OCI-LY1 (cell line): ENCODE measurements around the gene TCIRG1.
A peak's percentile ranks its signal among the peaks of the same experiment; 100 is the strongest.

ENCODE experiments used
- H2AFZ ChIP-seq: fragments of 200-600 bp; sonication (generic), shearing (Covaris generic); 2 replicates; pipeline ENCODE4 v1.6.0; 2014; ENCODE audit warnings: antibody characterized with exemption, mild to moderate bottlenecking, low read length
- H3F3A ChIP-seq: fragments of 200-600 bp; sonication (generic), shearing (Covaris generic); 2 replicates; pipeline ENCODE4 v1.6.0; 2014; ENCODE audit warnings: mild to moderate bottlenecking, antibody characterized with exemption, low read length, moderate library complexity; ENCODE audit not compliant: insufficient read depth
- H3K27ac ChIP-seq: fragments of 200-600 bp; sonication (generic); 2 replicates; pipeline ENCODE4 v1.5.1; 2014; ENCODE audit warnings: low read length, mixed run types, mild to moderate bottlenecking, low read depth; ENCODE audit not compliant: poor library complexity, severe bottlenecking
- H3K27me3 ChIP-seq: fragments of 200-600 bp; sonication (generic); 2 replicates; pipeline ENCODE4 v1.6.0; 2014; ENCODE audit warnings: antibody characterized with exemption, mild to moderate bottlenecking, low read length, moderate library complexity; ENCODE audit not compliant: insufficient read depth
- H3K36me3 ChIP-seq: fragments of 200-600 bp; sonication (generic); 2 replicates; pipeline ENCODE4 v1.6.1; 2014; ENCODE audit warnings: mild to moderate bottlenecking, antibody characterized with exemption, low read length, moderate library complexity, mixed read lengths; ENCODE audit not compliant: insufficient read depth
- H3K4me1 ChIP-seq: fragments of 200-600 bp; sonication (generic); 2 replicates; pipeline ENCODE4 v1.5.1; 2014; ENCODE audit warnings: mild to moderate bottlenecking, low read length, moderate library complexity; ENCODE audit not compliant: insufficient read depth, severe bottlenecking
- H3K4me2 ChIP-seq: fragments of 200-600 bp; sonication (generic), shearing (Covaris generic); 2 replicates; pipeline ENCODE4 v1.6.1; 2014; ENCODE audit warnings: low read length
- H3K4me3 ChIP-seq: fragments of 200-600 bp; sonication (generic); 2 replicates; pipeline ENCODE4 v1.5.1; 2014; ENCODE audit warnings: low read length, low read depth, mild to moderate bottlenecking, mixed read lengths; ENCODE audit not compliant: poor library complexity, severe bottlenecking
- H3K79me2 ChIP-seq: fragments of 200-600 bp; shearing (Covaris generic); 2 replicates; pipeline ENCODE4 v1.6.1; 2016; ENCODE audit warnings: mixed run types, low read length, mixed read lengths; ENCODE audit not compliant: insufficient read depth
- H3K9ac ChIP-seq: fragments of 200-600 bp; sonication (generic), shearing (Covaris generic); 2 replicates; pipeline ENCODE4 v1.6.1; 2014; ENCODE audit warnings: mild to moderate bottlenecking, low read length, mixed read lengths
- H3K9me2 ChIP-seq: fragments of 200-600 bp; sonication (generic), shearing (Covaris generic); 2 replicates; pipeline ENCODE4 v1.6.1; 2014; ENCODE audit warnings: low read depth, mild to moderate bottlenecking, low read length, mixed read lengths
- H3K9me3 ChIP-seq: fragments of 200-600 bp; shearing (Covaris generic); 2 replicates; pipeline ENCODE4 v1.6.1; 2014; ENCODE audit warnings: low read length, mixed read lengths
- H4K20me1 ChIP-seq: fragments of 200-600 bp; sonication (generic), shearing (Covaris generic); 2 replicates; pipeline ENCODE4 v1.6.0; 2016; ENCODE audit warnings: mild to moderate bottlenecking, low read length; ENCODE audit not compliant: insufficient read depth
- CTCF ChIP-seq: fragments of 200-600 bp; sonication (generic), shearing (Covaris generic); IDR thresholded peaks from 2 replicates; pipeline ENCODE4 v1.5.1; 2017; ENCODE audit warnings: mild to moderate bottlenecking, antibody characterized with exemption, low read length, moderate library complexity, mixed read lengths
- EZH2 ChIP-seq: fragments of 200-600 bp; sonication (generic), shearing (Covaris generic); IDR thresholded peaks from 2 replicates; pipeline ENCODE4 v1.8.0; 2017; ENCODE audit warnings: borderline replicate concordance, mixed run types, mild to moderate bottlenecking, antibody characterized with exemption, low read length, moderate library complexity, mixed read lengths

Gene TCIRG1

GRCh38 chr11:68036141-68036716 lies 2.6 kb upstream of the TCIRG1 start:
- Histone ChIP-seq H2AFZ (no peak overlapping the region), H3K27me3 (no peaks in the 10 kb centered on the region), H3K9ac (no peak overlapping the region), H3K4me1 (peaks cover 35% of the 10 kb centered on the region), H3K36me3 (peaks cover 24% of the 10 kb centered on the region; the same call in 1 of the 2 replicates), H3K4me2 (no peak overlapping the region), H3K9me3 (no peaks in the 10 kb centered on the region), H3F3A (no peaks in the 10 kb centered on the region), H4K20me1 (no peaks in the 10 kb centered on the region), H3K9me2 (no peaks in the 10 kb centered on the region), H3K79me2 (no peaks in the 10 kb centered on the region), H3K4me3 (no peak overlapping the region), H3K27ac (no peak overlapping the region)
- TF ChIP-seq EZH2 (no peak), CTCF (no peak)

- Histone ChIP-seq H3K4me1 (peaks cover 35% of the 10 kb centered on the region), H4K20me1 (no peaks in the 10 kb centered on the region), H3K4me3 (no peak overlapping the region), H3K79me2 (no peaks in the 10 kb centered on the region), H3K9me3 (no peaks in the 10 kb centered on the region), H3K9ac (no peak overlapping the region), H3F3A (no peaks in the 10 kb centered on the region), H3K36me3 (peaks cover 24% of the 10 kb centered on the region; the same call in 1 of the 2 replicates), H3K27ac (peak overlapping the region; percentile 70), H3K4me2 (no peak overlapping the region), H3K9me2 (no peaks in the 10 kb centered on the region), H3K27me3 (no peaks in the 10 kb centered on the region), H2AFZ (no peak overlapping the region)
- TF ChIP-seq EZH2: no peak
- TF ChIP-seq CTCF: no peak
Measured at GRCh38 chr11:68036717-68037239, 2.0 kb upstream of the TCIRG1 start.

GRCh38 chr11:68037411-68038225 lies 1.2 kb upstream of the TCIRG1 start:
- Histone ChIP-seq H3K79me2 (no peaks in the 10 kb centered on the region), H3K4me2 (no peak overlapping the region), H3K4me1 (peaks cover 34% of the 10 kb centered on the region), H2AFZ (no peak overlapping the region), H3K4me3 (no peak overlapping the region), H3F3A (no peaks in the 10 kb centered on the region), H3K9me2 (no peaks in the 10 kb centered on the region), H3K36me3 (peaks cover 19% of the 10 kb centered on the region; the same call in 1 of the 2 replicates), H3K27ac (peak overlapping the region; percentile 76), H3K9ac (no peak overlapping the region; the same call in 1 of the 2 replicates), H4K20me1 (no peaks in the 10 kb centered on the region), H3K9me3 (no peaks in the 10 kb centered on the region), H3K27me3 (no peaks in the 10 kb centered on the region)
- TF ChIP-seq EZH2 (no peak), CTCF (no peak)
